GM21723 (cell line): ENCODE results near the gene BOD1.

ENCODE experiments used
- ATAC-seq: cut with Tn5 transposase; IDR thresholded peaks from one replicate; pipeline ENCODE4 v1.9.1; 2021; ENCODE audit warnings: mild to moderate bottlenecking, moderate library complexity; ENCODE audit not compliant: unreplicated experiment

BOD1 gene

GRCh38 chr5:173578947-173579615 is 37.4 kb downstream of the BOD1 start:
- no peak for ATAC-seq

GRCh38 chr5:173577817-173578216 is 38.6 kb downstream of the BOD1 start:
- ATAC-seq: no peak

- no peak for ATAC-seq
Measured at GRCh38 chr5:173577166-173577565, 39.3 kb downstream of the BOD1 start.

- ATAC-seq: no peak
Measured at GRCh38 chr5:173575985-173576384, 40.5 kb downstream of the BOD1 start.

GRCh38 chr5:173574983-173575382 is 41.5 kb downstream of the BOD1 start:
- ATAC-seq: no peak

- ATAC-seq: peak; percentile 77
Measured at GRCh38 chr5:173573126-173573960, 43.1 kb downstream of the BOD1 start.

- ATAC-seq: no peak
Measured at GRCh38 chr5:173572431-173573125, 43.9 kb downstream of the BOD1 start.

GRCh38 chr5:173570321-173571090 is 45.9 kb downstream of the BOD1 start:
- no peak for ATAC-seq

GRCh38 chr5:173568703-173569102 is 47.7 kb downstream of the BOD1 start:
- ATAC-seq: no peak

GRCh38 chr5:173568128-173568527 is 48.3 kb downstream of the BOD1 start:
- ATAC-seq: no peak

GRCh38 chr5:173567548-173567947 is 48.9 kb downstream of the BOD1 start:
- ATAC-seq: no peak

GRCh38 chr5:173565491-173566072 is 50.9 kb downstream of the BOD1 start:
- no peak for ATAC-seq

- no peak for ATAC-seq
Measured at GRCh38 chr5:173564106-173564505, 52.3 kb downstream of the BOD1 start.

- no peak for ATAC-seq
Measured at GRCh38 chr5:173563246-173563645, 53.2 kb downstream of the BOD1 start.

GRCh38 chr5:173562451-173562850 is 54.0 kb downstream of the BOD1 start:
- ATAC-seq: no peak
